Measurements from ENCODE around the gene PSMD13.

PSMD13 gene

GRCh38 chr11:255176-255575 is 18.4 kb downstream of the PSMD13 start:
- TF ChIP-seq, protein P1, sequence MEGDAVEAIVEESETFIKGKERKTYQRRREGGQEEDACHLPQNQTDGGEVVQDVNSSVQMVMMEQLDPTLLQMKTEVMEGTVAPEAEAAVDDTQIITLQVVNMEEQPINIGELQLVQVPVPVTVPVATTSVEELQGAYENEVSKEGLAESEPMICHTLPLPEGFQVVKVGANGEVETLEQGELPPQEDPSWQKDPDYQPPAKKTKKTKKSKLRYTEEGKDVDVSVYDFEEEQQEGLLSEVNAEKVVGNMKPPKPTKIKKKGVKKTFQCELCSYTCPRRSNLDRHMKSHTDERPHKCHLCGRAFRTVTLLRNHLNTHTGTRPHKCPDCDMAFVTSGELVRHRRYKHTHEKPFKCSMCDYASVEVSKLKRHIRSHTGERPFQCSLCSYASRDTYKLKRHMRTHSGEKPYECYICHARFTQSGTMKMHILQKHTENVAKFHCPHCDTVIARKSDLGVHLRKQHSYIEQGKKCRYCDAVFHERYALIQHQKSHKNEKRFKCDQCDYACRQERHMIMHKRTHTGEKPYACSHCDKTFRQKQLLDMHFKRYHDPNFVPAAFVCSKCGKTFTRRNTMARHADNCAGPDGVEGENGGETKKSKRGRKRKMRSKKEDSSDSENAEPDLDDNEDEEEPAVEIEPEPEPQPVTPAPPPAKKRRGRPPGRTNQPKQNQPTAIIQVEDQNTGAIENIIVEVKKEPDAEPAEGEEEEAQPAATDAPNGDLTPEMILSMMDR (IDR thresholded peaks at IDR 0.05) = no peak

DNA sequence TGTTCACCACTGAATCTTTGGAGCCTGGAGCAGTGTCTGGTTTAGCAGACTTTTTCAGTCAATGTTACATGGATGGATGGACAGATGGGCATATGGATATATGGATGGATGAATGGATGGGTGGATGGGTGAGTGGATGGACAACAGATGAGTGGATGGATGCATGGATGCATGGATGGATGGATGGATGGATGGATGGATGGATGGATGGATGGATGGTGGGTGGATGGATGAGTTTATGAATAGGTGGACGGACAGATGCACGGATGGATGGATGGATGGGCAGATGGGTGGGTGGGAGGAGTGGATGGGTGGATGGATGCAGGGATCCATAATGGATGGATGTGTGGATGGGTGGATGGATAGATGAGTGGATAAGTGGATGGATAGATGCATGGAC is 19.0 kb downstream of the PSMD13 start:
- TF ChIP-seq, protein P1 (IDR thresholded peaks at IDR 0.05) = no peak

DNA sequence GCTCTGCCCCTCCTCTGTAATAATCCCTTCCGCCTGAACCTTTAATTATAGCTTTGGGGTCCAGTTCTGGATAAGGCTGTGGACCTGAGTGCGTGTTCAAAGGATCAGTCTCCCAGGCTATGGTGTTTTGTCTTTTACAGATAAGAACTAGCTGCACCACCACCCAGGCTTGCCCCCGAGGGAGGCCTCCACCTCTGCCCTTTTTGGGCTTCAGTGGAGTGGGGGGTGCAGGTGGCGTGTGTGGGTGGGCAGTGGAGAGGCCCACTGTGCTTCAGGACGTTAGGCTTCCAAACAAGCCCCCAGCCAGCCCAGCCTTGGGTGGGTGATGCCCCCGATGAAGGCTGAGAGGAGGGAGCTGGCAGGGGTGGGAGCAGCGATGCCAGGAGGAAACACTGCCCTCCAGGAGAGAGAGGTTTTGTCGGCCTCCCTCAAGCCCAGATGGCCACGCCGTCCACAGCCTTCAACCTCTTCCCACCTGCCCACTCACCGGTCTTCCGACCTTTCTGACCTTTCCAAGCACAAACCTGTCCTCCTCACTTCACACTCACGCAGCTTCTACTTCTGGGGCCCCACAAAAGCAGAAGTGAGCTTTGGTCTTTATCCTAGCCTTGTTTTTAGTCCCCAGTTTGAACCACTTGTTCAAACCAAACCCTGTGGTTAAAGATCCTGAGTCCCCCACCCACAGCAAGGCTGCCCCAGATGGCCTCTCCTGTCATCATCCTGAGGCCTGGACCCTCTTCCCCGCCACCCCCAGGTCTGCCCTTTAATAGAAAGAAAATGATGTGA is 20.4 kb downstream of the PSMD13 start:
- TF ChIP-seq, protein P1 (IDR thresholded peaks at IDR 0.05) = no peak

DNA sequence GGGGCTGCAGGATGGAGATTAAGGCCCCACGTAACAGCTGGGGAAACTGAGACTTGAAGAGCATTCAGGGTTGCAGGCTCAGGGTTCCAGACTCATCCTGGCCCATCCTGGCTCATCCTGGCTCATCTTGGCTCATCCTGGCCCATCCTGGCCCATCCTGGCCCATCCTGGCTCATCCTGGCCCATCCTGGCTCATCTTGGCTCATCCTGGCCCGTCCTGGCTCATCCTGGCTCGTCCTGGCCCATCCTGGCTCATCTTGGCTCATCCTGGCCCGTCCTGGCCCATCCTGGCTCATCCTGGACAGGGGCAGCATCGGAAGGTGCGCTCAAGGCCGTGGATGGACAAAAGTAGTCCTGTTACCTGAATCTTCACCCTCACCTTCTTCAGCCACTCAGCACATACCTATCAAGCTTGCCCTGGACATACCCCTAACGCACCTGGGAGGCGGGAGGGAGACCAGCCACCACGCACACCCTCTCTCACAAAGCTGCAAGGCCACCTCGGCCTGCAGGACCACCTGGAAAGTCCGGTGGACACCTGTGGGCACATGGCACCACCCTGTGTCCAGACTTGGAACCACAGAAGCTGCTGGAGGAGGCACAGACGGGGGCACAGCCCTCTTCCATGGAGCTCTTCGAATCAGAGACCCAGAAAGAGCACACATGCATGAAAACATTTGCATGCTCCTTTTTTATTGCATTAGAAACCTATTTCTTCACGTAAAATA is 21.2 kb downstream of the PSMD13 start:
- TF ChIP-seq, protein P1 (IDR thresholded peaks at IDR 0.05) = peak; percentile 17; the same call in 1 of the 2 replicates

DNA sequence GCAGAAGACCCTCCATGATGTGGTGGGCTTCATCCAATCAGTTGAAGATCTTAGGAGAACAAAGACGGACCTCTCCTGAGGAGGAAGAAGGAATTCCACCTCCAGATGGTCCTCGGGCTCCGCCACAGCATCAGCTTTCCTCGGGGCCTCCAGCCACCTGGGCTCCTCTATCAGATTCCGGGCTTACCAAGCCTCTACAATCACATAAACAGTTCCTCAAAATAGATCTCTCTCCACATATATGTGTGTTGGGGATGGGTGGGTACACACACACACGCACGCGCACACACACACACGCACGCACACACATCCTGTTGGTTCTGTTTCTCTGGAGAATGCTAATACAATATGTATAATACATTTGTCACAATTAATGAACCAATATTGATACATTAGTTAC is 22.6 kb downstream of the PSMD13 start:
- TF ChIP-seq, protein P1 (IDR thresholded peaks at IDR 0.05) = no peak

DNA sequence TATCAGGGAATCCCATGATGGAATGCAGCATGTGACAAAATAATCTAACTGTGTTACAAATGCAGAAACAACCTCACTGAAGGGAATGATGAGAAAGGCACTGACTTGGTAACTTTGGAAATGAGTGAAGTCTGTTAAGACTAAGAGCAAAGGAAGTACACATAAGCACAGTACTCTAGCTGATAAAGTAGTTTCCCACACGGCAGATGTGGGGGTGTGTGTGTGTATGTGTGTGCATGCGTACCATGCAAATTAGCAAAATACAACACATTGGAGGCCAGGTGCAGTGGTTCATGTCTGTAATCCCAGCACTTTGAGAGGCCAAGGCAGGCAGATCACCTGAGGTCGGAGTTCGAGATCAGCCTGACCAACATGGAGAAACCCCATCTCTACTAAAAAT is 24.8 kb downstream of the PSMD13 start:
- TF ChIP-seq, protein P1 (IDR thresholded peaks at IDR 0.05) = no peak

- TF ChIP-seq, protein P1 (IDR thresholded peaks at IDR 0.05) = no peak
Measured at GRCh38 chr11:266676-267439, 30.1 kb downstream of the PSMD13 start.
